Amniotic stem cell (primary cell): ENCODE data around the gene NRGN.
"Not testable (repeated sequence)": the region's sequence is repeated elsewhere in the genome, so short reads cannot be mapped to it uniquely, and the experiment has no call there.

Experiments used
- DNase-seq: peaks from one replicate; lab custom pipeline; 2025; lab: John Stamatoyannopoulos, UW

NRGN gene

GRCh38 chr11:124757320-124757719 lies 17.6 kb downstream of the NRGN start:
- no peak for DNase-seq

GRCh38 chr11:124758355-124759265 lies 18.9 kb downstream of the NRGN start:
- peak; percentile 15 for DNase-seq

GRCh38 chr11:124759266-124760204 lies 19.8 kb downstream of the NRGN start:
- DNase-seq, result no peak

- DNase-seq, result no peak
Measured at GRCh38 chr11:124760205-124760652, 20.5 kb downstream of the NRGN start.

GRCh38 chr11:124760806-124761205 lies 21.1 kb downstream of the NRGN start:
- no peak for DNase-seq

GRCh38 chr11:124761301-124762104 lies 21.8 kb downstream of the NRGN start:
- DNase-seq, result no peak

GRCh38 chr11:124762105-124762623 lies 22.4 kb downstream of the NRGN start, which contains the start of gene ESAM:
Gene ESAM (minus strand): TSS chr11:124762290. CDS start chr11:124762154, 136 bp downstream.
- DNase-seq, result no peak

- DNase-seq, result no peak
Measured at GRCh38 chr11:124762624-124763155, 22.9 kb downstream of the NRGN start.

- peak; percentile 65 for DNase-seq
Measured at GRCh38 chr11:124763156-124763947, 23.6 kb downstream of the NRGN start.

- DNase-seq, result no peak
Measured at GRCh38 chr11:124766156-124766555, 26.4 kb downstream of the NRGN start.

- DNase-seq, result no peak
Measured at GRCh38 chr11:124768914-124769313, 29.2 kb downstream of the NRGN start.

- no peak for DNase-seq
Measured at GRCh38 chr11:124769806-124770774, 30.3 kb downstream of the NRGN start.

- DNase-seq, result not testable (repeated sequence)
Measured at GRCh38 chr11:124770959-124771358, 31.2 kb downstream of the NRGN start.

- DNase-seq, result no peak
Measured at GRCh38 chr11:124776865-124777645, 37.3 kb downstream of the NRGN start.

GRCh38 chr11:124778281-124778680 lies 38.5 kb downstream of the NRGN start:
- no peak for DNase-seq

GRCh38 chr11:124779568-124779967 lies 39.8 kb downstream of the NRGN start:
- DNase-seq, result no peak

GRCh38 chr11:124783002-124783401 lies 43.3 kb downstream of the NRGN start:
- DNase-seq, result no peak

GRCh38 chr11:124784051-124784450 lies 44.3 kb downstream of the NRGN start:
- DNase-seq, result no peak
